Astrocyte of the spinal cord (primary cell): Measurements from ENCODE around the gene TRNAU1AP.

Experiments used
- DNase-seq: peaks from one replicate; pipeline ENCODE4 v3.0.0; 2011; ENCODE audit warnings: low read depth, low spot score
- H3K4me3 ChIP-seq: 2 replicates; pipeline ENCODE4 v1.5.1; 2011; ENCODE audit warnings: low read depth, mild to moderate bottlenecking, low read length, moderate library complexity
- in situ Hi-C: cut with HindIII; loops from 2 replicates; pipeline ENCODE4 v1.10.0; 2017; ENCODE audit warnings: low sequenced_read_pairs
- TF ChIP-seq, protein P1 (sequence below): IDR thresholded peaks from 2 replicates; pipeline ENCODE4 v1.5.1; 2012; ENCODE audit warnings: low read depth, mild to moderate bottlenecking, low read length, inconsistent platforms

The TRNAU1AP gene

DNA sequence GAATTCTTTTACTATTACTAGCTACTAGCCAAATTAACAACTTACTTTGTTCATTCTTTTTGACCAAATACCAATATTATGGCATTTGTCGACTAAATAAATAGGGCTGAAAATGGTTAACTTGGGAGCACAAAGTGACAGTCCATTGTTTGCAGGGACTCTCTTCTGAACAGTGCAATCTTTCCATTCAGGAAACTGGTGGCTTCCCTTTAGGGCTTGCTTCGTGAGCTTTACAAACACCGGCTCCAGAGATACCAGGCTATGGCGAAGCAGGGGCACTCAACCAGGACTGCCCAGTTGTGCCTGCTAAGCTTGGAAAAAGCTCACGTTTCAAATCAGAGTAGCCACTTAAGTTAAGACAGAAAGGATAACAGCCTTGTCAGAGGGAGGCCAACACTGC, 51.5 kb downstream of the TRNAU1AP start:
- in situ Hi-C loops: no loop called here
- no peak for DNase-seq
- TF ChIP-seq, protein P1, sequence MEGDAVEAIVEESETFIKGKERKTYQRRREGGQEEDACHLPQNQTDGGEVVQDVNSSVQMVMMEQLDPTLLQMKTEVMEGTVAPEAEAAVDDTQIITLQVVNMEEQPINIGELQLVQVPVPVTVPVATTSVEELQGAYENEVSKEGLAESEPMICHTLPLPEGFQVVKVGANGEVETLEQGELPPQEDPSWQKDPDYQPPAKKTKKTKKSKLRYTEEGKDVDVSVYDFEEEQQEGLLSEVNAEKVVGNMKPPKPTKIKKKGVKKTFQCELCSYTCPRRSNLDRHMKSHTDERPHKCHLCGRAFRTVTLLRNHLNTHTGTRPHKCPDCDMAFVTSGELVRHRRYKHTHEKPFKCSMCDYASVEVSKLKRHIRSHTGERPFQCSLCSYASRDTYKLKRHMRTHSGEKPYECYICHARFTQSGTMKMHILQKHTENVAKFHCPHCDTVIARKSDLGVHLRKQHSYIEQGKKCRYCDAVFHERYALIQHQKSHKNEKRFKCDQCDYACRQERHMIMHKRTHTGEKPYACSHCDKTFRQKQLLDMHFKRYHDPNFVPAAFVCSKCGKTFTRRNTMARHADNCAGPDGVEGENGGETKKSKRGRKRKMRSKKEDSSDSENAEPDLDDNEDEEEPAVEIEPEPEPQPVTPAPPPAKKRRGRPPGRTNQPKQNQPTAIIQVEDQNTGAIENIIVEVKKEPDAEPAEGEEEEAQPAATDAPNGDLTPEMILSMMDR: no peak
- no peak overlapping the region for H3K4me3 ChIP-seq

DNA sequence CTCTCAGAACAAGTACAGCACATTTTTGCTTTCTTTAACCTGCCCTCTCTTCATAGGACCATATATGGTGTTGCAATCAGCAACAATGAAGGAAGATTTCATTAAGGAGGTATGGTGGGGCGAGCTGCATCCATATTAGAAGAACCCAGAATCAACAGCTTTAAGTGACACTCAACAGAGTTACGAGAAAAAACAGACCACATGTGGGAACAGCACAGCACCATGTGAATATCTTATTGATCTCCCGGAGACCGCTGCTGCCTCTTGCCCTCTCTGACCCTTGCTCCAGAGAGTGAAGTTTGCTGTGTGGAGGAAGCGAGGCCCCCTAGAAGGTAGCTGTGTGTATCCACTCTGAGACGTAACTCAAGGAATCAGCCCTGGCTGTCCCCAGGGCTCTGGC, 52.1 kb downstream of the TRNAU1AP start:
- TF ChIP-seq, protein P1: no peak
- no peak overlapping the region for H3K4me3 ChIP-seq
- in situ Hi-C loops: no loop called here
- DNase-seq: no peak

DNA sequence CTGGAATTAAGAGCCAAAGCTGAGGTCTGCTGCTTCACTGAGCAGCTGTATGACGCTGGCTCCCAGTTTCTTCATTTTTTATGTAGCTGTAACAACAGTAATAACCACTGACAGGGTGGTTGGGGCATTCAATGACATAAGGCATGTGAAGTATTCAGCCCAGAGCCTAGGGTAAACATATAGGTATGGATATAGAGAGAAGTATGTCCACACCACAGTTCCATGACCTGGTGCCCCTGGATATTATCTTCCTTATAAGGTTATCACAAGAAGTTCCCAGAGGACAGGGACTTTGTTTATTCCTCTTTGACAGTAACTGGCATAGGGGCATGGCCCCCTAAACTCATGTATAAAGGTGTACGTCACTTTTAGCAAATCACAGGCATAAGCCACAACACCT, 53.9 kb downstream of the TRNAU1AP start:
- in situ Hi-C loops: no loop called here
- no peak overlapping the region for H3K4me3 ChIP-seq
- no peak for DNase-seq
- TF ChIP-seq, protein P1: no peak

DNA sequence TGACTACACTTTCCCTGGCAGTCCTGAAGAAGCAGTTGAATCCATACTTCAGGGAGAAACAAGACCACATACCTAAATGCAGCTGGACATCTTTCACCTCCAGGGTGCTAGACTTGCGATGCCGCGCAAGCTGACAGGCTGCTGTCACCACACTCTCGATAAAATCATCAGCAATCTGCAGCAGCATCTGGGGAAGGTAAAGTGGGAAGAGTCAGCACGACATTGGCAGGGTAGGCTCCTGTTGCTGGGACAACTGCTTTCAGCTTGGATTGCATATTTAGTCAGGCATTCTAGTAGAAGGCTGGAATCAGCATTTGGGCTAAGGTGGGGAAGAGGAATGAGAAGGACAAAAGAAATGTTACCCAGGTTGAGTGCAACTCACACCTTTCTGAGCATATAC, 60.3 kb downstream of the TRNAU1AP start:
- TF ChIP-seq, protein P1: no peak
- in situ Hi-C loops: no loop called here
- no peak for DNase-seq
- no peak overlapping the region for H3K4me3 ChIP-seq
